Lower leg skin (tissue), 4 donors: ENCODE data around the gene CYYR1. TPM values are rescaled to one million over a fixed set of nuclear protein-coding genes. Genes with fewer than 3 reads are reported as not detected.

Experiments
- DNase-seq, 2 donors: peaks; one replicate each; pipeline ENCODE4 v3.0.0-alpha.2; 2019; ENCODE audit warnings: low spot score in 2 of 2
- H3K4me3 ChIP-seq: fragments of 200-600 bp; sonication (generic); 2 replicates; pipeline ENCODE4 v1.5.1; 2017; ENCODE audit warnings: mild to moderate bottlenecking, low read depth; ENCODE audit not compliant: poor library complexity, severe bottlenecking
- CTCF ChIP-seq, 3 donors: fragments of 450-650 bp; IDR thresholded peaks; one replicate each; pipeline ENCODE4 v1.5.1; 2016; ENCODE audit warnings: antibody characterized with exemption in 3 of 3, mild to moderate bottlenecking in 3 of 3, moderate library complexity in 2 of 3
- POLR2A ChIP-seq, 2 donors: fragments of 450-650 bp; IDR thresholded peaks; one replicate each; pipeline ENCODE4 v1.6.1; 2016 to 2017; ENCODE audit warnings: antibody characterized with exemption in 2 of 2, mild to moderate bottlenecking in 1 of 2, moderate library complexity in 1 of 2
- WGBS, 2 donors: methylation state at CpG; one replicate each; pipeline ENCODE4 v1.1.5; 2018; 5-methylcytosine and 5-hydroxymethylcytosine counted together
- intact Hi-C: fragments of 100-400 bp; cut with DNase I; formaldehyde crosslinking; loops from one replicate; pipeline ENCODE4 v1.15.0; 2023; ENCODE audit warnings: low total_unique reads
- total RNA-seq, 4 donors: library from RNA; depleted of rRNA; stranded (reverse); fragments of >200 nt; gene quantifications; one replicate each; pipeline ENCODE4 v1.1.0, GENCODE V29; 2016

Gene CYYR1
- 10 to 100 TPM in 3 of 4 donors, 1 to 10 TPM in 1; 9.0 to 16.4 (median 12.5) TPM for total RNA-seq

GRCh38 chr21:26572702-26573381, at the start of gene CYYR1:
CYYR1 (minus strand) TSS chr21:26573286; CDS start chr21:26572940, 346 bp downstream.
- TF ChIP-seq CTCF (IDR thresholded peaks at IDR 0.05) (no peak), POLR2A (IDR thresholded peaks at IDR 0.05) (no peak)
- peak within 1 kb of the TSS; percentile 36 for H3K4me3 ChIP-seq
- DNase-seq = peak in 1 of 2 donors; percentile 86
- 1% methylated on average over 33 to 58 of the region's 58 CpGs for WGBS, 2 donors
- intact Hi-C loops = no loop called here

GRCh38 chr21:26617176-26617575, 44.1 kb upstream of the CYYR1 start:
- no peak for DNase-seq
- 0 to 49% methylated on average over 1 of the region's 1 CpG for WGBS, 2 donors
- intact Hi-C loops = no loop called here
- TF ChIP-seq CTCF (IDR thresholded peaks at IDR 0.05) (no peak), POLR2A (IDR thresholded peaks at IDR 0.05) (no peak)
- no peak overlapping the region for H3K4me3 ChIP-seq

- no peak for DNase-seq
- intact Hi-C loops = no loop called here
- TF ChIP-seq POLR2A (IDR thresholded peaks at IDR 0.05) (no peak), CTCF (IDR thresholded peaks at IDR 0.05) (no peak)
- no peak overlapping the region for H3K4me3 ChIP-seq
- 94 to 100% methylated on average over 1 of the region's 1 CpG for WGBS, 2 donors
Measured at GRCh38 chr21:26614251-26614650, 41.2 kb upstream of the CYYR1 start.

GRCh38 chr21:26599261-26599660, 26.2 kb upstream of the CYYR1 start:
- H3K4me3 ChIP-seq = no peak overlapping the region
- intact Hi-C loops = no loop called here
- no peak for TF ChIP-seq CTCF (IDR thresholded peaks at IDR 0.05)
- no peak for TF ChIP-seq POLR2A (IDR thresholded peaks at IDR 0.05)
- no peak for DNase-seq
- WGBS, 2 donors = 86 to 89% methylated on average over 1 of the region's 1 CpG

GRCh38 chr21:26597981-26598380, 24.9 kb upstream of the CYYR1 start:
- H3K4me3 ChIP-seq = no peak overlapping the region
- WGBS, 2 donors = 21 to 26% methylated on average over 2 of the region's 2 CpGs
- no peak for DNase-seq
- TF ChIP-seq CTCF (IDR thresholded peaks at IDR 0.05) (no peak), POLR2A (IDR thresholded peaks at IDR 0.05) (no peak)
- intact Hi-C loops = no loop called here

GRCh38 chr21:26597031-26597430, 23.9 kb upstream of the CYYR1 start:
- 76 to 83% methylated on average over 3 of the region's 3 CpGs for WGBS, 2 donors
- TF ChIP-seq CTCF (IDR thresholded peaks at IDR 0.05) = no peak
- TF ChIP-seq POLR2A (IDR thresholded peaks at IDR 0.05) = no peak
- H3K4me3 ChIP-seq = no peak overlapping the region
- DNase-seq = no peak
- intact Hi-C loops = no loop called here
